GM12878 (cell line): ENCODE results near the gene ARHGAP26.

Source experiments
- ATF3 ChIP-seq: IDR thresholded peaks from 2 replicates; pipeline ENCODE4 v1.6.1; 2011; ENCODE audit warnings: low read depth, mild to moderate bottlenecking, low read length, moderate library complexity, borderline replicate concordance; ENCODE audit errors: extremely low read depth
- BCLAF1 ChIP-seq: fragments of 450-650 bp; IDR thresholded peaks from 2 replicates; pipeline ENCODE4 v1.6.1; 2017; ENCODE audit warnings: antibody characterized with exemption, mild to moderate bottlenecking, moderate library complexity
- CTCF ChIP-seq, 3 experiments: IDR thresholded peaks in 2 of 3; conservative IDR thresholded peaks in 1 of 3; 2 replicates each; pipeline ENCODE4 v1.5.1; 2011; ENCODE audit warnings: low read depth in 3 of 3, low read length in 3 of 3, mild to moderate bottlenecking in 3 of 3, control low read depth in 2 of 3, moderate library complexity in 2 of 3, inconsistent platforms in 1 of 3, mixed read lengths in 1 of 3; ENCODE audit not compliant: control insufficient read depth in 2 of 3, insufficient read depth in 1 of 3; ENCODE audit errors: extremely low read depth in 1 of 3
- EZH2 ChIP-seq: IDR thresholded peaks from 2 replicates; pipeline ENCODE4 v1.6.1; 2012; ENCODE audit warnings: low read depth, mild to moderate bottlenecking, control low read depth, inconsistent platforms, low read length, borderline replicate concordance; ENCODE audit not compliant: control insufficient read depth
- HDGF ChIP-seq: fragments of 450-650 bp; IDR thresholded peaks from 2 replicates; pipeline ENCODE4 v1.6.1; 2016; ENCODE audit warnings: antibody characterized with exemption
- JUND ChIP-seq: IDR thresholded peaks from 2 replicates; pipeline ENCODE4 v1.6.1; 2012; ENCODE audit warnings: low read depth, mild to moderate bottlenecking, low read length, improper control_type of control experiment, moderate library complexity
- NFYA ChIP-seq: IDR thresholded peaks from 2 replicates; pipeline ENCODE4 v1.6.1; 2011; ENCODE audit warnings: low read depth, mild to moderate bottlenecking, low read length, improper control_type of control experiment, borderline replicate concordance
- POLR2AphosphoS5 ChIP-seq: IDR thresholded peaks from 2 replicates; pipeline ENCODE4 v1.6.1; 2011; ENCODE audit warnings: mild to moderate bottlenecking, low read length, inconsistent platforms
- SPI1 ChIP-seq: IDR thresholded peaks from 2 replicates; pipeline ENCODE4 v1.6.1; 2011; ENCODE audit warnings: low read depth, mild to moderate bottlenecking, low read length, moderate library complexity, borderline replicate concordance; ENCODE audit not compliant: insufficient read depth
- TCF7 ChIP-seq: IDR thresholded peaks from 2 replicates; pipeline ENCODE4 v1.6.1; 2014; ENCODE audit warnings: antibody characterized with exemption, borderline replicate concordance
- WRNIP1 ChIP-seq: IDR thresholded peaks from 2 replicates; pipeline ENCODE4 v1.6.1; 2011; ENCODE audit warnings: low read depth, low read length, improper control_type of control experiment, borderline replicate concordance
- ZBTB33 ChIP-seq: fragments of 450-650 bp; IDR thresholded peaks from 2 replicates; pipeline ENCODE4 v1.6.1; 2017; ENCODE audit warnings: mild to moderate bottlenecking

- no peak for TF ChIP-seq WRNIP1
- TF ChIP-seq POLR2AphosphoS5 = no peak
- no peak for TF ChIP-seq TCF7
- TF ChIP-seq JUND = no peak
- no peak for TF ChIP-seq HDGF
- no peak for TF ChIP-seq ZBTB33
- no peak for TF ChIP-seq ATF3
- TF ChIP-seq CTCF (IDR thresholded peaks at IDR 0.05 in 2 of 3, conservative IDR thresholded peaks at IDR 0.05 in 1 of 3; ENCODE audit: control insufficient read depth in 2 of 3, extremely low read depth in 1 of 3, insufficient read depth in 1 of 3, low read depth in 3 of 3, low read length in 3 of 3) = no peak
- no peak for TF ChIP-seq EZH2
- no peak for TF ChIP-seq SPI1
- no peak for TF ChIP-seq NFYA
- no peak for TF ChIP-seq BCLAF1
These were observed 148.9 kb downstream of the ARHGAP26 start for GRCh38 chr5:142918959-142919635.
